SU-DHL-6 (cell line): Measurements from ENCODE around the gene CDK5R2.

Source experiments
- H2AFZ ChIP-seq: fragments of 200-600 bp; sonication (generic); 2 replicates; pipeline ENCODE4 v1.6.1; 2014; ENCODE audit warnings: low read depth, mild to moderate bottlenecking, moderate library complexity, mixed read lengths, antibody characterized with exemption, low read length; ENCODE audit not compliant: severe bottlenecking
- H3F3A ChIP-seq: fragments of 200-600 bp; shearing (Covaris generic); 2 replicates; pipeline ENCODE4 v1.6.0; 2016; ENCODE audit warnings: antibody characterized with exemption, mild to moderate bottlenecking; ENCODE audit not compliant: insufficient read depth
- H3K27ac ChIP-seq: fragments of 200-600 bp; sonication (generic); 2 replicates; pipeline ENCODE4 v1.5.1; 2016; ENCODE audit warnings: low read depth, mild to moderate bottlenecking, low read length, moderate library complexity, mixed read lengths
- H3K27me3 ChIP-seq: fragments of 200-600 bp; sonication (generic), shearing (Covaris generic); 2 replicates; pipeline ENCODE4 v1.6.0; 2014; ENCODE audit warnings: mild to moderate bottlenecking, low read length
- H3K36me3 ChIP-seq: fragments of 200-600 bp; sonication (generic); 2 replicates; pipeline ENCODE4 v1.6.1; 2014; ENCODE audit warnings: mild to moderate bottlenecking, low read length, mixed read lengths
- H3K4me2 ChIP-seq: fragments of 300-600, 200-600 bp; shearing (Covaris generic), sonication (generic); 2 replicates; pipeline ENCODE4 v1.6.0; 2014; ENCODE audit warnings: low read length, low read depth, mild to moderate bottlenecking; ENCODE audit not compliant: poor library complexity, severe bottlenecking
- H3K4me3 ChIP-seq: fragments of 200-600 bp; sonication (generic); 2 replicates; pipeline ENCODE4 v1.5.1; 2014; ENCODE audit warnings: antibody characterized with exemption, low read length, mild to moderate bottlenecking, mixed read lengths; ENCODE audit not compliant: insufficient read depth, poor library complexity, severe bottlenecking
- H3K79me2 ChIP-seq: fragments of 200-600 bp; sonication (generic); 2 replicates; pipeline ENCODE4 v1.6.1; 2014; ENCODE audit warnings: mild to moderate bottlenecking, low read length, moderate library complexity; ENCODE audit not compliant: insufficient read depth
- H3K9ac ChIP-seq: fragments of 200-600 bp; sonication (generic); 2 replicates; pipeline ENCODE4 v1.7.0; 2014; ENCODE audit warnings: mild to moderate bottlenecking, low read length
- H3K9me2 ChIP-seq: fragments of 200-600 bp; sonication (generic); replicated peaks from 2 replicates; pipeline ENCODE4 v1.6.1; 2014; ENCODE audit warnings: low read length; ENCODE audit not compliant: insufficient read depth
- H3K9me3 ChIP-seq: fragments of 200-600 bp; sonication (generic); 2 replicates; pipeline ENCODE4 v1.6.1; 2014; ENCODE audit warnings: low read length, mixed read lengths; ENCODE audit not compliant: insufficient read depth
- H4K20me1 ChIP-seq: fragments of 200-600 bp; sonication (generic); 2 replicates; pipeline ENCODE4 v1.6.1; 2014; ENCODE audit warnings: low read depth, mild to moderate bottlenecking, antibody characterized with exemption, low read length, moderate library complexity, mixed read lengths
- EZH2phosphoT487 ChIP-seq: fragments of 200-600 bp; sonication (generic), shearing (Covaris generic); conservative IDR thresholded peaks from 2 replicates; pipeline ENCODE4 v1.6.1; 2018; ENCODE audit warnings: mild to moderate bottlenecking, antibody characterized with exemption, low read length, moderate library complexity, mixed read lengths
- TF ChIP-seq, protein P1 (sequence below): fragments of 200-600 bp; sonication (generic); IDR thresholded peaks from one replicate; pipeline ENCODE4 v1.5.1; 2017; ENCODE audit warnings: antibody characterized with exemption, mild to moderate bottlenecking, low read length, moderate library complexity; ENCODE audit not compliant: insufficient read depth, poor library complexity, severe bottlenecking

CDK5R2 gene

DNA sequence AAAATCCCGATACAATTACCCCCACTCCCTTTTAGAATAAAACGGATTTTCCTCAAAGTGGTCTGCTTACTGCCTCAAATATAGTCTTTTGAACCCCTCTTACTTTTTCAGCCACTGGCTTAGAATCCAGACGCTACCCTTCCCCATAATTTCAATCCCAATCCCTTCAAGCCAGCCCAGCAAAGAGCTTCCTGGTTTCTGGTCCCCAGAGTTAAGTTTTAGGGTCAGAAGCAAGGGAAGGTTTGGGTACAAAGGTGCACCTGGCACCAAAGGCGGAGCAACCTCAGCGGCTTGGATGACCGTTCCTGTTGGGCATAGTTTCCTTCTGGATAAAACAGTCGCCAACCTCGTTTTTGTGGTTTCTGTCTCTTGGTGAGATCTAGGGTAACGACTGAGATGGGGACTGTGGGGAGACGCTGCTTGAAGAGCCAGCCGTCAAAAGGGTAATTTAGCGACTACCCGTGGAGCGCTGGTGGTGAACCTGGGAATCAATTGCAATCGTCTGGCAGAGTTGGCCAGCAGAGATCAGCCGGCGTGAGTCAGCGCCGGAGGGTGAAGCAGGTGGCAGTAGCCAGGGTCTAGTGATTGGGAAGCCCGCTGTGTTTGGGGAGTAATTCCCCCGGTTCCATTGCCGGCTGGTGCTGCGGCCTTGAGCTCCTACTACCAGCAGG is 23.9 kb downstream of the CDK5R2 start:
- Histone ChIP-seq H3K79me2 (no peaks in the 10 kb centered on the region), H4K20me1 (no peaks in the 10 kb centered on the region), H3K9me3 (no peaks in the 10 kb centered on the region), H2AFZ (no peak overlapping the region), H3K27ac (no peak overlapping the region), H3K9ac (no peak overlapping the region), H3K4me3 (no peak overlapping the region), H3F3A (no peaks in the 10 kb centered on the region), H3K9me2 (no peaks in the 10 kb centered on the region), H3K27me3 (no peaks in the 10 kb centered on the region), H3K36me3 (no peaks in the 10 kb centered on the region), H3K4me2 (no peak overlapping the region)
- no peak for TF ChIP-seq EZH2phosphoT487
- TF ChIP-seq, protein P1, sequence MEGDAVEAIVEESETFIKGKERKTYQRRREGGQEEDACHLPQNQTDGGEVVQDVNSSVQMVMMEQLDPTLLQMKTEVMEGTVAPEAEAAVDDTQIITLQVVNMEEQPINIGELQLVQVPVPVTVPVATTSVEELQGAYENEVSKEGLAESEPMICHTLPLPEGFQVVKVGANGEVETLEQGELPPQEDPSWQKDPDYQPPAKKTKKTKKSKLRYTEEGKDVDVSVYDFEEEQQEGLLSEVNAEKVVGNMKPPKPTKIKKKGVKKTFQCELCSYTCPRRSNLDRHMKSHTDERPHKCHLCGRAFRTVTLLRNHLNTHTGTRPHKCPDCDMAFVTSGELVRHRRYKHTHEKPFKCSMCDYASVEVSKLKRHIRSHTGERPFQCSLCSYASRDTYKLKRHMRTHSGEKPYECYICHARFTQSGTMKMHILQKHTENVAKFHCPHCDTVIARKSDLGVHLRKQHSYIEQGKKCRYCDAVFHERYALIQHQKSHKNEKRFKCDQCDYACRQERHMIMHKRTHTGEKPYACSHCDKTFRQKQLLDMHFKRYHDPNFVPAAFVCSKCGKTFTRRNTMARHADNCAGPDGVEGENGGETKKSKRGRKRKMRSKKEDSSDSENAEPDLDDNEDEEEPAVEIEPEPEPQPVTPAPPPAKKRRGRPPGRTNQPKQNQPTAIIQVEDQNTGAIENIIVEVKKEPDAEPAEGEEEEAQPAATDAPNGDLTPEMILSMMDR: no peak

DNA sequence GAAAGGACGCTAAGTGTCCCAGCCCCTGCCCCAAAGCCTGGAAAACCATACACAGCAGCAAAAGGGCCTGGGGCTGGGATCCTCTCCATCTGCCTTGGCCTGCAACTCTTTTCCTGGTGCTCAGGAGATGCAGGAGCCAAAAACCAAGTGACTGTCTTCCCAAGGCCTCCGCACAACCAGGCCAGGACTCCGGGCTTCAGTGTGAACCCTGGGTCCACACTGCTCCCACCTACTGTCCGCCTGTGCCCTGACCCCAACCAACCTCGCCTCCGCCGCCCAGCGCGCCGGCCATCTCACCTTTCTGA is 24.4 kb downstream of the CDK5R2 start:
- no peak for TF ChIP-seq EZH2phosphoT487
- TF ChIP-seq, protein P1: no peak
- H3K36me3 ChIP-seq: no peaks in the 10 kb centered on the region
- no peak overlapping the region for H3K4me2 ChIP-seq
- no peaks in the 10 kb centered on the region for H3K79me2 ChIP-seq
- H3K9ac ChIP-seq: no peak overlapping the region
- H3K9me3 ChIP-seq: no peaks in the 10 kb centered on the region
- H4K20me1 ChIP-seq: no peaks in the 10 kb centered on the region
- H3K9me2 ChIP-seq: no peaks in the 10 kb centered on the region
- H3K27ac ChIP-seq: no peak overlapping the region
- no peaks in the 10 kb centered on the region for H3F3A ChIP-seq
- H2AFZ ChIP-seq: no peak overlapping the region
- no peaks in the 10 kb centered on the region for H3K27me3 ChIP-seq
- H3K4me3 ChIP-seq: no peak overlapping the region

DNA sequence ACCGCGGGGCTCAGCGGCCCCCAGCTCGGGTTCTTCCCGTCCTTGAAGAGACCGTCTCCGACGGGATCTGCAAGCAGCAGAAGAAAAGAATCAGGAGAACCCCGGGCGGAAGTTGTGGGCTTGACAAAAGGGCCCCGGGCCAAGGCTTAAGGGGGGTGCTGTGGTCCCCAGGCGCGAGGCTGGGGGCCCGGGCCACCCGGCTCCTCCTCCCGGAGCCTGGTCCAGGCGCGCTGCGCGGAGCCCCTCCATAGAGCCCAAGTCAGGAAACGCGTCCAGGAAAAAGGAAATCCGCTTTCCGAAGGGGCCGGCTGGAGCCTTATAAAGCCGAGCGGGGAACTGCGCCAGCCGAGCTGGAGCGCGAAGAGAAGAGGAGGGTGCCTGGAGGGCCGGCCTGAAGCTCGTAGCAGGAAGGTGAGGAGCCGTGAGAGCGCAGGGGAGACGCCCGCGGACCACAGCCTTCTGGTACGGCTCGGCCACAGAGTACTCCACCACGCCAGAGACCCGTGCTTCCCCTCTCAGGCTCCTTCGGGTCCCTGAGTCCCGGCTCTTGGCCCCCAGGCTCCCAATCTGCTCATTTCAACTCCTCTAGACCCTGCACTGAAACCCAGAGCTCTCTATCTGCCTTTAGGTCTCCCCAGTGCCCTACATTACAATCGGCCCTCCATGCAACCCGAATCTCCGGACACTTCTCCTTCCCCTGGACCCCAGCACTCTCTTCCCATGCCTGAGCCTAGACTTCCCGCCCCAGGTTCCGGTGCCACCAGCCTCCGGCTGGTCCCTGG is 25.0 kb downstream of the CDK5R2 start:
- no peak overlapping the region for H3K4me3 ChIP-seq
- H4K20me1 ChIP-seq: no peaks in the 10 kb centered on the region
- H3K27ac ChIP-seq: no peak overlapping the region
- H3K4me2 ChIP-seq: no peak overlapping the region
- no peak overlapping the region for H3K9ac ChIP-seq
- no peaks in the 10 kb centered on the region for H3K27me3 ChIP-seq
- H3K36me3 ChIP-seq: no peaks in the 10 kb centered on the region
- H3K79me2 ChIP-seq: no peaks in the 10 kb centered on the region
- no peaks in the 10 kb centered on the region for H3F3A ChIP-seq
- no peak overlapping the region for H2AFZ ChIP-seq
- H3K9me2 ChIP-seq: no peaks in the 10 kb centered on the region
- no peaks in the 10 kb centered on the region for H3K9me3 ChIP-seq
- no peak for TF ChIP-seq EZH2phosphoT487
- TF ChIP-seq, protein P1: no peak
